CD14-positive monocyte (primary cell): Measurements from ENCODE around the gene BMP15. TPM values are rescaled to one million over a fixed set of nuclear protein-coding genes. Genes with fewer than 3 reads are reported as not detected.

ENCODE experiments used
- DNase-seq, 3 donors: peaks; one replicate each; pipeline ENCODE4 v3.0.0-alpha.2; 2011 to 2022
- H2AFZ ChIP-seq: 2 replicates; pipeline ENCODE4 v1.6.0; 2012; ENCODE audit warnings: mild to moderate bottlenecking, low read depth, low read length, inconsistent platforms; ENCODE audit not compliant: insufficient read depth, poor library complexity, severe bottlenecking
- H3K27ac ChIP-seq, 2 donors: 1 replicate in 1 of 2; 2 replicates in 1 of 2; pipeline ENCODE4 v1.5.1; 2012 to 2013; ENCODE audit warnings: low read length in 2 of 2, control low read depth in 1 of 2, inconsistent platforms in 1 of 2, low read depth in 1 of 2, mild to moderate bottlenecking in 1 of 2
- H3K27me3 ChIP-seq, 2 donors: one replicate each; pipeline versions ENCODE4 v1.6.0 to v1.6.1; 2011 to 2013; ENCODE audit warnings: low read length in 2 of 2; ENCODE audit not compliant: control insufficient read depth in 2 of 2, insufficient read depth in 2 of 2
- H3K36me3 ChIP-seq, 2 donors: replicated peaks in 1 of 2; 1 replicate in 1 of 2; 2 replicates in 1 of 2; pipeline versions ENCODE4 v1.5.1 to v1.6.1; 2012 to 2013; ENCODE audit warnings: low read length in 2 of 2, control low read depth in 1 of 2, inconsistent platforms in 1 of 2, mild to moderate bottlenecking in 1 of 2; ENCODE audit not compliant: insufficient read depth in 2 of 2, control insufficient read depth in 1 of 2
- H3K4me1 ChIP-seq, 2 donors: 1 replicate in 1 of 2; 2 replicates in 1 of 2; pipeline versions ENCODE4 v1.5.1 to v1.6.1; 2012 to 2013; ENCODE audit warnings: low read length in 2 of 2, control low read depth in 1 of 2, inconsistent platforms in 1 of 2, mild to moderate bottlenecking in 1 of 2, moderate library complexity in 1 of 2; ENCODE audit not compliant: insufficient read depth in 2 of 2, control insufficient read depth in 1 of 2
- H3K4me2 ChIP-seq: replicated peaks from 2 replicates; pipeline ENCODE3; 2012; ENCODE audit warnings: low read length, moderate library complexity, mild to moderate bottlenecking; ENCODE audit not compliant: poor library complexity, severe bottlenecking; ENCODE audit errors: extremely low read depth
- H3K4me3 ChIP-seq, 3 experiments: fragments of 200-600 bp in 1 of 3; sonication (generic) in 1 of 3; replicated peaks in 1 of 3; 1 replicate in 2 of 3; 2 replicates in 1 of 3; pipeline ENCODE4 v1.5.1; 2011 to 2013; ENCODE audit warnings: low read length in 3 of 3, mild to moderate bottlenecking in 3 of 3, control low read depth in 2 of 3, low read depth in 2 of 3, inconsistent platforms in 1 of 3, moderate library complexity in 1 of 3
- H3K79me2 ChIP-seq: 2 replicates; pipeline ENCODE4 v1.6.0; 2012; ENCODE audit warnings: mild to moderate bottlenecking, control low read depth, inconsistent platforms, low read length, moderate library complexity; ENCODE audit not compliant: insufficient read depth
- H3K9ac ChIP-seq: 2 replicates; pipeline ENCODE4 v1.6.0; 2017; ENCODE audit warnings: low read length, mild to moderate bottlenecking; ENCODE audit not compliant: insufficient read depth, poor library complexity, severe bottlenecking
- H3K9me3 ChIP-seq, 2 donors: replicated peaks in 1 of 2; 1 replicate in 1 of 2; 2 replicates in 1 of 2; pipeline versions ENCODE4 v1.5.1 to v1.6.1; 2012 to 2013; ENCODE audit warnings: low read length in 2 of 2, control low read depth in 1 of 2; ENCODE audit not compliant: control insufficient read depth in 1 of 2, insufficient read depth in 1 of 2
- H4K20me1 ChIP-seq: 2 replicates; pipeline ENCODE4 v1.6.0; 2012; ENCODE audit warnings: mild to moderate bottlenecking, low read length, control low read depth, moderate library complexity; ENCODE audit not compliant: insufficient read depth
- H3K27ac Mint-ChIP-seq, 7 donors: one replicate each; pipeline ENCODE4 v1.8.0; 2020; ENCODE audit warnings: mild to moderate bottlenecking in 7 of 7, mixed read lengths in 7 of 7, moderate library complexity in 6 of 7, inconsistent platforms in 2 of 7
- H3K27me3 Mint-ChIP-seq, 3 donors: one replicate each; pipeline ENCODE4 v1.8.0; 2021 to 2022; ENCODE audit warnings: low read depth in 3 of 3, mild to moderate bottlenecking in 3 of 3, mixed read lengths in 3 of 3, moderate library complexity in 3 of 3, inconsistent platforms in 1 of 3
- H3K36me3 Mint-ChIP-seq, 2 donors: one replicate each; pipeline ENCODE4 v1.8.0; 2020; ENCODE audit warnings: mixed read lengths in 2 of 2, inconsistent platforms in 1 of 2, mild to moderate bottlenecking in 1 of 2
- H3K4me1 Mint-ChIP-seq: one replicate; pipeline ENCODE4 v1.8.0; 2020; ENCODE audit warnings: mild to moderate bottlenecking, mixed read lengths
- H3K4me3 Mint-ChIP-seq, 2 donors: one replicate each; pipeline ENCODE4 v1.8.0; 2020; ENCODE audit warnings: mild to moderate bottlenecking in 2 of 2, mixed read lengths in 2 of 2, moderate library complexity in 1 of 2
- H3K9me3 Mint-ChIP-seq, 7 donors: one replicate each; pipeline ENCODE4 v1.8.0; 2020 to 2022; ENCODE audit warnings: mixed read lengths in 7 of 7, mild to moderate bottlenecking in 6 of 7, moderate library complexity in 6 of 7, inconsistent platforms in 2 of 7
- CTCF ChIP-seq: fragments of 200-600 bp; IDR thresholded peaks from one replicate; pipeline ENCODE4 v1.8.0; 2022; ENCODE audit warnings: antibody characterized with exemption, mild to moderate bottlenecking
- WGBS: methylation state at CpG from one replicate; pipeline ENCODE4 v1.1.5; 2013; ENCODE audit warnings: missing lambda C conversion rate; ENCODE audit not compliant: insufficient coverage; 5-methylcytosine and 5-hydroxymethylcytosine counted together
- intact Hi-C, 2 donors: fragments of 100-400 bp; cut with micrococcal nuclease; formaldehyde crosslinking; loops; one replicate each; pipeline versions ENCODE4 v1.15.0 to v1.15.1; 2023
- polyA minus RNA-seq: library from RNA; depleted of rRNA, polyadenylated mRNA; stranded (reverse); fragments of >200 nt; gene quantifications from 2 replicates; pipeline ENCODE4 v1.2.3, GENCODE V29; 2012
- polyA plus RNA-seq, 3 donors: library from polyadenylated mRNA; depleted of rRNA in 1 of 3; unstranded in 2 of 3; stranded (reverse) in 1 of 3; fragments of 300-500 nt in 2 of 3; fragments of >200 nt in 1 of 3; fragmentation: Illumina TruSeq in 2 of 3; gene quantifications; 1 replicate in 2 of 3; 2 replicates in 1 of 3; pipeline ENCODE4 v1.2.3, GENCODE V29; 2012 to 2021
- total RNA-seq, 12 experiments: library from RNA in 1 of 12; stranded (reverse) in 1 of 12; fragments of 120-200 nt in 1 of 12; gene quantifications; one replicate each; pipeline ENCODE4 v1.2.4 and lab custom pipeline; 2013 to 2026; ENCODE audit warnings: mixed read lengths in 6 of 12, inconsistent platforms in 1 of 12

BMP15 gene
- total RNA-seq (2013) = not detected
- polyA plus RNA-seq (not detected), polyA minus RNA-seq (not detected in 2 replicates), total RNA-seq (lab: John Stamatoyannopoulos, UW) (0 to 0.30 (median 0) reads per million in 11 experiments)

- intact Hi-C loops = no loop called here
- Mint-ChIP-seq H3K9me3 (no peaks in the 10 kb centered on the region), H3K4me1 (no peaks in the 10 kb centered on the region), H3K4me3 (no peak within 1 kb of the TSS), H3K36me3 (no peaks in the 10 kb centered on the region), H3K27ac (no peak within 1 kb of the TSS), H3K27me3 (peaks cover 0 to 7% (median 0%) of the 10 kb centered on the region in 3 donors)
- Histone ChIP-seq H4K20me1 (no peaks in the 10 kb centered on the region), H3K79me2 (no peaks in the 10 kb centered on the region), H3K9me3 (no peaks in the 10 kb centered on the region), H3K4me1 (no peaks in the 10 kb centered on the region), H3K27me3 (peaks cover 0 to 5% of the 10 kb centered on the region in 2 donors), H3K9ac (no peak within 1 kb of the TSS), H3K4me3 (no peak within 1 kb of the TSS), H3K4me2 (no peak within 1 kb of the TSS), H3K36me3 (no peaks in the 10 kb centered on the region), H2AFZ (no peak within 1 kb of the TSS), H3K27ac (no peak within 1 kb of the TSS)
- 90% methylated on average over 6 of the region's 9 CpGs for WGBS
- DNase-seq = no peak
- TF ChIP-seq CTCF = no peak
Measured at GRCh38 chrX:50910685-50911176, at the start of gene BMP15. TSS of gene BMP15 (plus strand) at chrX:50910735. CDS start at chrX:50910784, 49 bp downstream.

- no peak overlapping the region for H3K9ac ChIP-seq
- H4K20me1 ChIP-seq = no peaks in the 10 kb centered on the region
- H3K4me1 Mint-ChIP-seq = no peaks in the 10 kb centered on the region
- H3K9me3 Mint-ChIP-seq = peaks cover 0 to 2% (median 1%) of the 10 kb centered on the region in 7 donors
- no peak for TF ChIP-seq CTCF
- H3K36me3 Mint-ChIP-seq = no peaks in the 10 kb centered on the region
- H3K4me2 ChIP-seq = no peak overlapping the region
- H3K4me3 Mint-ChIP-seq = no peak overlapping the region
- no peaks in the 10 kb centered on the region for H3K9me3 ChIP-seq
- intact Hi-C loops = no loop called here
- H3K79me2 ChIP-seq = no peaks in the 10 kb centered on the region
- H3K27ac ChIP-seq = no peak overlapping the region
- no peak overlapping the region for H2AFZ ChIP-seq
- no peak overlapping the region for H3K27ac Mint-ChIP-seq
- WGBS = no CpG with 5 or more reads among the region's 1 CpG
- H3K4me1 ChIP-seq = no peaks in the 10 kb centered on the region
- H3K27me3 ChIP-seq = no peaks in the 10 kb centered on the region
- no peak overlapping the region for H3K4me3 ChIP-seq
- H3K27me3 Mint-ChIP-seq = peaks cover 0 to 1% (median 1%) of the 10 kb centered on the region in 3 donors
- DNase-seq = no peak
- H3K36me3 ChIP-seq = no peaks in the 10 kb centered on the region
Measured at GRCh38 chrX:50863471-50863870, 47.1 kb upstream of the BMP15 start.
